HG03565 (cell line): ENCODE results near the gene GNAQ.
"Not testable (repeated sequence)": the region's sequence is repeated elsewhere in the genome, so short reads cannot be mapped to it uniquely, and the experiment has no call there.

Experiments used
- ATAC-seq: cut with Tn5 transposase; IDR thresholded peaks from one replicate; pipeline ENCODE4 v1.9.1; 2021; ENCODE audit warnings: mild to moderate bottlenecking, moderate library complexity; ENCODE audit not compliant: unreplicated experiment

GNAQ gene

DNA sequence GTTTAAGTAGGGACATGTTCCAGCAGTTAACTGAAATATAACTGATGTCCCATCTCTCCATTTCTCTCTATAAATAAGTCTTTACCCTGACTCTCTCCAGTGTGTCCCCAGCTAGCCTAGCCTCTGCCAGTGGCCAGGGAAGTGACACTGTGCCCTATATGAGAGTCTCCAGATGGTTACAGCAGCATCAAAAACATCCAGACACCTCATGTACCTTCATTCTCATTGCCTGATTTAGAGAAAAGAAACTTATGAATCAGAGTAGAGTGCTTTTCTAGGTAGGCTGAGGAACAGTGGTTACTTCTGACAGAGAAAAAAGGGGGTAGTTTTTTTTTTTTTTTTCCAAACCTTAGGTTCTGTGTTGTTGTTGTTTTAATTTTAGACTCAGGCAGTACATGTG is 148.5 kb downstream of the GNAQ start:
- no peak for ATAC-seq

DNA sequence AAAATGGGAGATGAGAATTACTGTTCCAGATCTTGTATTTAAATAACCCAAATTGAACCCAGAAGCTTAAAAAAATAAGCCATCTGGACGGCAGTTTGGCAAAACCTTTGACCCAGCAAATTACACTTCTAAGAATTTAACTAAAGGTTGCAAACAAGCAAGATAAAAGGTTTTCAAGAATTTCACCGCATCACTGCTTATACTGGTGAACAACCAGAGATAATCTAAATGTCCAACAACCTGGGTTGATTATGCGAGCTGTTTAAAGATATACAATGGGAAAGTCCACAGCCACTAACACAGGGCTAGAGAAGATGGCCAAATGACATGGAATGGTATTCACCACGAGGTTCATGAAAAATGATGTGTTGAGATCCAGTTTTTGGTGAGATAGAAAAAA is 149.3 kb downstream of the GNAQ start:
- no peak for ATAC-seq

DNA sequence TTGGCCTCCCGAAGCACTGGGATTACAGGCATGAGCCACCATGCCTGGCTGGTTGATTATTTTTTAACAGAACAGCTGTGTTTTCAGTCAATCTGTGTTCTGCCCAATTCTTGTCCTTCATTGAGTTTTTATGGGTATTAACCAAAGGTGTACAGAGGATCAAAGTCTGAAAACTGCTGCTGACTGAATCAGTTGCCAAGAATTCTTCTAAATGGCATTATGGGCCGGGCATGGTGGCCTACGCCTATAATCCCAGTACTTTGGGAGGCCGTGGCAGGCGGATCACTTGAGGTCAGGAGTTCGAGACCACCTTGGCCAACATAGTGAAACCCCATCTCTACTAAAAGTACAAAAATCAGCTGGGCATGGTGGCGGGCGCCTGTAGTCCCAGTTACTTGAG is 150.0 kb downstream of the GNAQ start:
- ATAC-seq = not testable (repeated sequence)

DNA sequence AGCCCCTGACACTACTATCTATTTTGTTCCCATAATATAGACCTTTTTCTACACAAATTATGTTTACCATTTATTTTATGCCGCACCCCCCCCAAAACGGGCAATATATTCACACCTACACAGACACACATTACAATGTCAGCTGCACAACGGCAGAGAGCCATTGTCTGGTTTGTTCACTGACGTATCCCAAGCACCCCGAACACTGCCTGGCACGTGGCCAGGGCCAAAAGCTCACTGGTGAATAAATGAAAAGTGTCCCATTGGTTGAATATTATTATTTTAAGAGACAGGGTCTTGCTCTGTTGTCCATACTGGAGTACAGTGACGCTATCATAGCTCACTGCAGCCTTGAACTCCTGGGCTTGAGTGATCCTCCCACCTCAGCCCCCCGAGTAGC is 150.5 kb downstream of the GNAQ start:
- ATAC-seq = no peak

DNA sequence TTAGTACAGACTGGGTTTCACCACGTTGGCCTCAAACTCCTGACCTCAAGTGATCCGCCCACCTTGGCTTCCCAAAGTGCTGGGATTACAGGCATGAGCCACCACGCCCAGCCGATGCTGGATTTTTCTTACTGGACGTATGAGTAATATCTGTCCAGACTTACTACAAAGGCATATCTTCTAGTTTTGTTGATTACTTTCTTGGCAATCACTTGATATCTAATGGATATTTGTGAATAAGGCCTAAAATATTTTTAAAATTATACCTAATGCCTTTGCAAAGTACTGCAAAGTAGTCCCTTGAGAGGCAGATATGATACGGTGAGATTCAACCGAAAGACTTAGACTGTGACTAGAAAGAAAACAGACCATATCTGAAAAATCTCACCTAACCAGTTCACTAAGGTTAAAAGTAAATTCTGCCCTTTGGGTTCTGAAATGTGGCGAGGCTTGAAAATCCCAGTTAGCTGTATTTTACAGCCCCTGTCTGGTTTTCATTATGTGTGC is 152.1 kb downstream of the GNAQ start:
- no peak for ATAC-seq

DNA sequence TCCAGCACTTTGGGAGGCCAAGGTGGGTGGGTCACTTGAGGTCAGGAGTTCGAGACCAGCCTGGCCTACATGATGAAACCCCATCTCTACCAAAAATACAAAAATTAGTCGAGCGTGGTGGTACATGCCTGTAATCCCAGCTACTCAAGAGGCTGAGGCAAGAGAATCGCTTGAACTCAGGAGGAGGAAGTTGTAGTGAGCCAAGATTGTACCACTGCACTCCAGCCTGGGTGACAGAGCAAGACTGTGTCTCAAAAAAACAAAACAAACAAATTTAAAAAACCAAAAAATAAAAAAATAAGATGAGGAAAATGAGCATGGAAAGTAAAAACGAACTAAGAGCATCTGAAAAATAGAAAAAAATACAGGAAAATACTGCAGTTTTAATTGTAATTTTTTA is 152.8 kb downstream of the GNAQ start:
- ATAC-seq = not testable (repeated sequence)

DNA sequence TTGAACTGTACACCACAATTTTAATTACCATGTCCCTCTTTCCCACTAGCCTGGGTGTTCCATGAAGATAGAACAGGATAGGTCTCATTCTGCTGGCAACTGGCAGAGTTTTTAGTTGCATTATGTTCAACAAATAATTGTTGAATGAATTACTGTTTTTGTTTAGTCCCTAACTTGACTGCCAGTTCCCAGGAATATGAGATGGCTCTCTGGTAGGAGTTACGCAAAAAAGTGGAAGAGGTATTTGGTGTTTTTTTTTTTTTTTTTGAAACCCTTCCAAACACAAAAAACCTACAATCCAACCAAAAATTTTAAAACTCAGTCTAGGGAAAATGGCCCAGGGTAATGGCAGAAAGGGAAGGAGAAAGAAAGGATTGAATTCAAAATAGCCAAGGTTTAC is 153.6 kb downstream of the GNAQ start:
- ATAC-seq = no peak

DNA sequence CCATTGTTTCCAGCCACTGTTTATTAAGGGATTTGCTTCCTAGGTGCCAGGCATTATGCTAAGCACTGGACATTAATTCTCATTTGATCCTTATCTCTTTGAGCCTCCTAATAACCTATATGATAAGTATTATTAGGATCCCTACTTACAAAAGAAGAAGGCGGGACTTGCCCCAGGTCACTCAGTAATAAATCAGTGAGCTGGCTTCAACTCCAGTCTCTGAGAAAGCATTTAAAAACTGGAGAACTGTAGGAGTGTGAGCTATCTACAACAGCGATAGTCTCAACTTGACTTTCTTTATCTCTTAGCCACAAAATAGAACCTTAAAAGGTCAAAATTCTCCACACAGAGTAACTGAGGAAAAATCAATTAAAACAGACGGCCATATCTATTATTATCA is 155.0 kb downstream of the GNAQ start:
- ATAC-seq = no peak

DNA sequence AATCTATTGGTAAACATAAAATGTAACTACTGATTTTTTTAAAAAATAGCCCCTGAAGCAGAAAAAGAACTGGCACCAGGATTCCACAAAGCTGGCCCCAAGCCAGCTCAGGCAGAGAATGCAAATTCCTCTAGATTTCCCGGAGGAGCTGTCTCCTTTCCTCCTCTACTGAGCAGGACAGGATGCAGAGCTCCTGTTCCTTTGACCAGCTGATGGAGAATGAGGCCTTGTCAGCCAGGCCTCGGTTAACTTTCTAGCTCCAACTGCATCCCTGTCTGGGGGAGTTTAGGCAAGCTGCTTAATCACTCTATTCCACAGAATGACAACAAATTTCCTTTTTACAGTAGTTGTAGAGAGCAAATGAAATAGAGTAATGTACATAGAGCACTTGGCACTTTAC is 155.5 kb downstream of the GNAQ start:
- ATAC-seq = no peak

DNA sequence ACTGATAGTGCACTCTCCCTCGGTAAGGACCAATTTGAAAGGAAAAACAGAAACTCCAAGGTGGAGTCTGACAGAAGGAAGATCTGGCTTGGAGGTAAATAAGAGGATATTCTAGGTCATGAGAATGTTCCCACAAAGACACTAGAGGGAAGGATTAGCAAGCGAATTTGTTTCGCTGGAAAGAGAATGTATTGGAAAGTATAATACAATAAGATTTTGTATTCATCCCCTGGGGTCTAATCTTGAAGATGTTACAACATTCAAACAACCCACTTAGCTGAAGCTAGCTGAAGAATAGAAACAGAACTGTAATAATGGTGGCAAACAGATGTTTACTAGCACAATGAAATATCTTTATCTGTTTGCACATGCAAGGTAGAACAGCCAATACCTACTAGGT is 158.7 kb downstream of the GNAQ start:
- ATAC-seq = no peak

DNA sequence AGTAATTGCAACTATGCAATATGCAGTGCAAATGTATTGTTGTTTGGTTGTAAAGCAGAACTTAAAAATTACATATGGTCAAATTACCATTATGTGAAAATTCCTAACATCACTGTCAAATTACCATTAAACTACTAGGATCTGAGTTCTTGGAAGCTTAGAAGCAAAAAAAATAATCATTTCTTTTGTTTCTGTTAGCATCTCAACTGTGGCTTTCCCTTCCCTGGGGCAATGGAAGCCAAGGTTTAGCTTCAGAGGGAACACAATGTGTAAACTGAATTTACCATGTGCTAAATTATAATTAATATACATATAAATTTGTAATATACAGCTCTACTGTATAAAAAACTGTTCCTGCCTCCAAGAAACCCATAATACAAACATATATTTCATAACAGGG is 159.4 kb downstream of the GNAQ start:
- ATAC-seq = no peak

DNA sequence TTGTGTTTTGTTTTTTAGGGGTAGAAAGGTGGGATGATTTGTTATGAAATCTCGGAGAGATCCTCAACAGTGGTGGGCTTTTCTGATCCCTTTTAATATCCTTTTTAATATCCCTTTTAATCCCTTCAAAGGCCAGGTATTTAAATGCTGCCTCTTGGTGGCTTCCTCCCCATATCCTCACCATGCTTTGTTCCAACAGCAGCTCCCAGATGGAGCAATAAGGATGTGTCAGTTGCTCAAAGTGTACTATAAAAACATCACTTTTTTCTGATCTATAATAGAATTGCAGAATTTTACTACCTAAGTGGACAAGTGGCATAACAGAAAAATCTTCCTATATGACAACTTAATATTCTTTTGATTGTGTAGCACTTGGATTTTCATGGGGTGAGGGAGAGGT is 160.1 kb downstream of the GNAQ start:
- no peak for ATAC-seq

DNA sequence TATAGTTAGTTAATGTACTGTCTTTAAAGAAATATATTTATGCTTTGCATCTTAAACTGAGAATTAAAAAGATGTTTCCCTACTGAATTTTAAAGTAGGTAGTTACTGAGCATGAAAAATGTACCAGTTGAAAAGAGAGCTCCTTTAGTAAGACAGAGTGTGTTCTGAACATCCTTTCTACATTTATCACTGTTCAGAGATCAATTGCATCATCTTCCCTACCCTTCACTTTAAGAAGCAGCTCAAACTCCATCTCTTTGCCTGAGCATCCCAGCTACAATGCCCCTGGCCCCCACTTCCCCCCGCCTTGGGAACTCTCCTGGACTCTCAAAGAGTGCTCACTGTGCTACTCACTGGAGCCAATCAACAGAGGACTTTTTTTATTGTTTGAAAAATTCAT is 164.7 kb downstream of the GNAQ start:
- no peak for ATAC-seq

DNA sequence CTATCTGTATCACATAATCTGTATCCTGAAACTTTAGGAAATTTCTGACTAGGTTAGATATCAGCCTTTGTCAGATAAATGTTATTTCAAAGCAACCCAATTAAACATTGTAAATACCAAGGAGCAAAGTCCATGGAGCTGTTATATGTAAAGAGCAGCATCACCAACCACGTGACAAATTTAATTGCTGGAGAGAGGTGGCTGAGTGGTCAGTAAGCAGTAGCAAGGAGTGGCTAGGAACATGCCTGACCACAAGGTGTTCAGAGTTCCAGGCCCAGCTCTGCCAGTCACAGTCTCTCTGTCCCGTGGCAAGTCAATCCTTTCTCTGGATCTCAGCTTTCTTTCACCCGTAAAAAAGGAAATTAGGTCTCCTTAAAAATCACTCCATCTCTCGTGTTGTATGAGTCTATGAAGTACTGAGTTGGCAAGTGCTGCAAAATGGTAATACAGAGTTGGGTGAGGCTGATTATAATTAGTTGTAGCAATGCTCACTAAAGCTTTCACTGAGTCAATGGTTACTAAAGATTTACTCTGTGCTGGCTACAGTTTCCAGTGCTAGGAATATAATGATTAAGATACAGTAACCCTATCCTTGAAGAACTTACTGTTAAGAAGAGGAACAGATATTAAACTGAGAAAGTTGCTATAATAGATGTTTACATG is 166.1 kb downstream of the GNAQ start:
- ATAC-seq = no peak

DNA sequence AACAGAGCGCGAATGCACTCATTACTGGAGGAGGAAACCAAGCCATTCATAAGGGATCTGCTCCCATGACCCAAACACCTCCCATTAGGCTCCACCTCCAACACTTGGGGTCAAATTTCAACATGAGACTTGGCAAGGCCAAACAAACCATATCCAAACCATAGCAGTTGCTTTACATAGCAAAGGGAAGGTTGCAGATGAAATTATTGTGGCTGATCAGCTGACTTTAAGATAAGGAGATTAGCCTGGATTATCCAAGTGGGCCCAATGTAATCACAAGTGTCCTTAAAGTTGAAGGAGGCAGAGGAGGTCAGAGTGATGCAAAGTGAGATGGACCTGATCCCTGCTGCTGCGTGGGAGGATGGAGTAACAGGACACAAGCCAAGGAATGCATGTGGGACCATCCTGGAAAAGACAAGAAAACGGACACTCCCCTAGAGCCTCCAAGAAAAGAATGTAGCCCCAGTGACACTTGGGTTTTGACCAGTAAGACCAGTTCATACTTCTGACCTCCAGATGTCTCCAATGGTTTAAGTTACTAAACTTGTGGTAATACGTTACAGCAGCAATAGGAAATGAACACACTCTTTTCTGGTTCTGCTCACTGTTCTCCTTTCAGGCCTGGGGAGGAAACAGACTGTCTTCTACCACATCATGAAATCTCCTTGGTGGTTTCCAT is 167.3 kb downstream of the GNAQ start:
- no peak for ATAC-seq

DNA sequence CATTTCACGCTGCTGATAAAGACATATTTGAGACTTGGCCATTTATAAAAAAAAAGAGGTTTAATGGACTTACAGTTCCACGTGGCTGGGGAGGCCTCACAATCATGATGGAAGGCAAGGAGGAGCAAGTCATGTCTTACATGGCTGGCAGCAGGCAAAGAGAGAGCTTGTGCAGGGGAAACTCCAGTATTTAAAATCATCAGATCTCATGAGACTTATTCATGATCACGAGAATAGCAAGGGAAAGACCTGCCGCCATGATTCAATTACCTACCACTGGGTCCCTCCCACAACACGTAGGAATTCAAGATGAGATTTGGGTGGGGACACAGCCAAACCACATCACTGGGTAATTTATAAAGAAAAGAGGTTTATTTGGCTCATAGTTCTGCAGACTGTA is 168.0 kb downstream of the GNAQ start:
- not testable (repeated sequence) for ATAC-seq

DNA sequence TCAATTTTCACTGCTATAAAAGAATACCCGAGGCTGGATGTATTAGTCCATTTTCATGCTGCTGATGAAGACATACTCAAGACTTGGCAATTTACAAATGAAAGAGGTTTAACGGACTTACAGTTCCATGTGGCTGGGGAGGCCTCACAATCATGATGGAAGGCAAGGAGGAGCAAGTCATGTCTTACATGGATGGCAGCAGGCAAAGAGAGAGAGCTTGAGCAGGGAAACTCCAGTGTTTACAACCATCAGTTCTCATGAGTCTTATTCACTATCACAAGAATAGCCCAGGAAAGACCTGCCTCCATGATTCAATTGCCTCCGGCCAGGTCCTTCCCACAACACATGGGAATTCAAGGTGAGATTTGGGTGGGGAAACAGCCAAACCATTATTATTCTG is 170.7 kb downstream of the GNAQ start:
- ATAC-seq = not testable (repeated sequence)

DNA sequence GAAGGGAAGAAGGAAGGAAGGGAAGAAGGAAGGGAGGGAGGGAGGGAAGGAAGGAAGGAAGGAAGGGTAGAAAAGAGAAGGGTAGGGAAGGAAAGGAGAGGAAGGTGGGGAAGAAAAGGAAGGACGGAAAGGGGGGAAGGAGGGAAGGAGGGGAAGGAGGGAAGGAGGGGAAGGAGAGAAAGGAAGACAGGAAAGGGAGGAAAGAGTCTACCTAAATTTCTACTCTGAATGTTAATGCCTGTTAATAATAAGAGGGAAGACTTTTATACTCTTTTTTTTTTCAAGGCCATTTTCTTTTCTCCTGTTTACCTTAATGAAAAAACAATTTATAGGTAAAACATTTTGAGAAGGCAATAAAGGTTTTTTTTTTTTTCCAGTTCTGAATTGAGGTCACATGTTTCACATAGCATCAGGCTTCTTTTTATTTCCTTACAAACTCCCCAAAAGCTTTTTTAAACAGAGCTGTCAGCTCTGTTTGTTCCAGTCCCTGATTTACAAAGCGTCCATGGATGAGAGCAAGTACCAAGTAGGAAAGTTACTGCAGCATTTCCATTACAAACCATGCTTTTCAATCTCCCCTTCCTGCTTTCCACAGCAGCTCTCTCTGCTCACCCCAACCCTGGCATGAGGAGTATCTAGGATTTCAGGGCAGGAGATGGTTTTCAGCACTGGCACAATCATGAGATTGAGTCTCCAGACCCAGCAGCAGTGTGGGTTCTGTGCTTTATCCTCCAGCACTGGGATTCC is 173.9 kb downstream of the GNAQ start:
- no peak for ATAC-seq

DNA sequence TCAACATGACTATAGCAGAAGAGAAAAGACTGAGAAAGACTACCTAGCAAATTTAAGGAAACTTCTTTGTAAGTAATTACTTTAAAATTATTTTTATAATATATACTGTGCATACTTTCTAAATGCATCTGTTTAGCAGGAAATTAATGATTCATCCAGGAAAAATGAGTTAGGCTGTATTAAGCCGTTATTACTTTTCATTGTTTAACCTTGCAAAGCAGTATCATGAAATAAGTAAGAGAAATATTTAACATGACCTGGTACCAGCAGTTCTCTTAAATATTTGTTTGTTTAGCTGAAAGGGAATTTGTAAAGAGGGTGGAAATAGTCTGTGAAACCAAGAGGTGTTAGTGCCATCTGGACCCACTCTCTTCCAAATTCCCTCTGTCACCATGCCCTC is 175.0 kb downstream of the GNAQ start:
- no peak for ATAC-seq

DNA sequence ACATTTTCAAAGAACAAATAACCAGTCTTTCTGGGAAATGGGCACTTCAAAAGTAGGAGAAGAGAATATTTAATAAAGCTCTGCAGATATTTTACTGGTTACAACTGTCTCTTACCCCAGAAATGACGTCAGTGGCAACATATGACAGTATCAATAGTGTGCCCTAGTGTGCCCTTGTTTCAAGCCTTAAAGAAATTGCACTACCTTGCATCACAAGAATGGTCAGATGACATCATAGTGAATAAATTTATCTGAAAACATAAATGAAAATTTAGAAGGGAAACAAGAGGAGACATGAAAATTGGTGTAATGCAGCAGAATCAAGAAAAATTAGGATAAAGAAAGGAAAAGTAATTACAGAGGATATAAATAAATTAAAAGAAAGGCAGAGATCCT is 176.7 kb downstream of the GNAQ start:
- no peak for ATAC-seq

DNA sequence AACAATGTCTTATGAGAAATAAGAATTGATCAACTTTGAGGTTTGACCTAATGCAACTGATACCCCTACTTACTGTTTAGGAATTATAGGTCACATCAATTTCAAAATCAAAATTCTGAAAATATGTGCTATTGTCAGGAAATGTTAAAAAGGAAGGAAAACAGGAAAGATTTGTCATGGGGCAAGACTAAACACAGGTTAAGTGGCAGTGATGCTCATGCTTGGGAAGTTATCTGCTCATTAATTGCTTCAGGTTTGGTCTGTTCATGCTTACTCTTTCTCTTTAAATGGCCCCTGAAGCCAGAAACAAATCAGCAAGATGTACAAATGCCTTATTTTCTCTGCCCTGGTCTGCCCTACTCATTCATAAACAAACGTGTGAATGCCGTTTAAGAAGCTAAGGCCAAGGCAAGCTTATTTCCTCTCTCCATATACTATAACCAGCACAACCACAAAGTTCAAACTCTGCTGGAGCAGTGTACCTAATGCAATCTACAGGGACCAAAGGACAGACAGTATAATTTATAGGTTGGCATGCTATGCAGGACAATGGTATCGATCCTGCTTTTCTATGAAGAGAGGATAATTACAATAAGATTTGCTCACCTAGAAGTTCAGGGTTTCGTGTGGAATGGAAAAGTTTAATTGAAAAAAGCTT is 177.2 kb downstream of the GNAQ start:
- ATAC-seq = no peak

DNA sequence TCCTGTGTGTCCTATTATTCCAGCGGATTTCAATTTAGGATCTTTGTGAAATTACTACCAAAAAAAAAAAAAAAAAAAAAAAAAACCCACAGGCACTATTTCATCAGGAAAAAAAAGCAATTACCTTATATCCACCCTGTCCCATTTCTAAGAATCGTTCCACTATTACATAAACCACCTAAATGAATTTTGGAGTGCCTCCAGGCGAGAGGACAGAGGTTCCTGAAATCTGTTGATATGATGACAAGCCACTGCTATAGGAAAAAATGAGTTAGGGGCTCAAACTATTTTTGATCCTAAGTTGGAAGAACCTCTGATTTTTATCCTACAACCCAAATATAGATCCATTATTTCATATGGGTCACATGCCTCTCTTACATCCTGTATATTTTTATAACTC is 177.9 kb downstream of the GNAQ start:
- no peak for ATAC-seq
